Neuronal stem cell (in vitro differentiated cells): Measurements from ENCODE around the gene ERI3.

Experiments
- DNase-seq: peaks from one replicate; pipeline ENCODE4 v3.0.0-alpha.2; 2013; ENCODE audit warnings: low spot score
- H2AFZ ChIP-seq: one replicate; pipeline ENCODE4 v1.6.1; 2013; ENCODE audit warnings: mild to moderate bottlenecking, low read length, inconsistent platforms
- H2AK5ac ChIP-seq: 2 replicates; pipeline ENCODE4 v1.6.1; 2013; ENCODE audit warnings: low read depth, mild to moderate bottlenecking, inconsistent platforms, low read length, moderate library complexity, mixed read lengths
- H2BK120ac ChIP-seq: 2 replicates; pipeline ENCODE4 v1.6.1; 2013; ENCODE audit warnings: low read depth, mild to moderate bottlenecking, inconsistent platforms, low read length, moderate library complexity, mixed read lengths
- H2BK12ac ChIP-seq: one replicate; pipeline ENCODE4 v1.6.1; 2013; ENCODE audit warnings: low read length, inconsistent platforms
- H2BK15ac ChIP-seq: 2 replicates; pipeline ENCODE4 v1.6.1; 2013; ENCODE audit warnings: mild to moderate bottlenecking, low read length, inconsistent platforms, mixed read lengths
- H2BK5ac ChIP-seq: one replicate; pipeline ENCODE4 v1.6.1; 2013; ENCODE audit warnings: inconsistent platforms, mild to moderate bottlenecking, low read length, moderate library complexity
- H3K14ac ChIP-seq: one replicate; pipeline ENCODE4 v1.6.1; 2013; ENCODE audit warnings: low read length, inconsistent platforms
- H3K18ac ChIP-seq: 2 replicates; pipeline ENCODE4 v1.6.1; 2013; ENCODE audit warnings: low read length, inconsistent platforms
- H3K23ac ChIP-seq: 2 replicates; pipeline ENCODE4 v1.6.1; 2013; ENCODE audit warnings: low read depth, mild to moderate bottlenecking, mixed read lengths, low read length, inconsistent platforms; ENCODE audit not compliant: poor library complexity
- H3K27ac ChIP-seq: replicated peaks from 3 replicates; pipeline ENCODE4 v1.5.1; 2013; ENCODE audit warnings: low read length, inconsistent platforms
- H3K27me3 ChIP-seq, 3 experiments: 2 replicates each; pipeline ENCODE4 v1.6.1; 2013; ENCODE audit warnings: low read length in 3 of 3, mild to moderate bottlenecking in 2 of 3, inconsistent platforms in 1 of 3, low read depth in 1 of 3, mixed read lengths in 1 of 3, moderate library complexity in 1 of 3; ENCODE audit not compliant: control insufficient read depth in 3 of 3, insufficient read depth in 3 of 3
- H3K36me3 ChIP-seq, 2 donors: replicated peaks in 1 of 2; 2 replicates each; pipeline ENCODE4 v1.6.1; 2013; ENCODE audit warnings: low read length in 2 of 2; ENCODE audit not compliant: control insufficient read depth in 2 of 2, insufficient read depth in 2 of 2
- H3K4ac ChIP-seq: 2 replicates; pipeline ENCODE4 v1.6.1; 2013; ENCODE audit warnings: inconsistent platforms, mild to moderate bottlenecking, low read length, moderate library complexity
- H3K4me1 ChIP-seq, 2 donors: 1 replicate in 1 of 2; 2 replicates in 1 of 2; pipeline ENCODE4 v1.6.1; 2013; ENCODE audit warnings: low read length in 2 of 2, low read depth in 1 of 2; ENCODE audit not compliant: control insufficient read depth in 2 of 2, insufficient read depth in 1 of 2
- H3K4me2 ChIP-seq: one replicate; pipeline ENCODE4 v1.6.1; 2013; ENCODE audit warnings: mild to moderate bottlenecking, low read length, inconsistent platforms; ENCODE audit not compliant: insufficient read depth, poor library complexity, severe bottlenecking
- H3K4me3 ChIP-seq, 2 donors: 2 replicates each; pipeline ENCODE4 v1.5.1; 2013; ENCODE audit warnings: low read length in 2 of 2, mild to moderate bottlenecking in 2 of 2, inconsistent platforms in 1 of 2, moderate library complexity in 1 of 2
- H3K79me1 ChIP-seq: one replicate; pipeline ENCODE4 v1.6.1; 2013; ENCODE audit warnings: low read depth, mild to moderate bottlenecking, inconsistent platforms, low read length, moderate library complexity
- H3K9ac ChIP-seq: one replicate; pipeline ENCODE4 v1.6.1; 2013; ENCODE audit warnings: mild to moderate bottlenecking, low read depth, low read length, inconsistent platforms; ENCODE audit not compliant: poor library complexity
- H3K9me3 ChIP-seq, 2 donors: replicated peaks in 1 of 2; 2 replicates each; pipeline versions ENCODE3 to v1.6.1; 2013; ENCODE audit warnings: low read length in 2 of 2, mild to moderate bottlenecking in 2 of 2, inconsistent platforms in 1 of 2, low read depth in 1 of 2, mixed read lengths in 1 of 2, moderate library complexity in 1 of 2; ENCODE audit not compliant: control insufficient read depth in 2 of 2, insufficient read depth in 1 of 2
- H4K8ac ChIP-seq: one replicate; pipeline ENCODE4 v1.6.1; 2013; ENCODE audit warnings: low read depth, mild to moderate bottlenecking, inconsistent platforms, low read length, moderate library complexity
- H4K91ac ChIP-seq: one replicate; pipeline ENCODE4 v1.6.1; 2013; ENCODE audit warnings: low read length, low read depth, mild to moderate bottlenecking, inconsistent platforms; ENCODE audit not compliant: poor library complexity
- WGBS, 2 donors: extraction: QIAGEN DNeasy Blood & Tissue Kit; methylation state at CpG; one replicate each; pipeline ENCODE4 v1.1.7; 2013; ENCODE audit warnings: missing lambda C conversion rate in 2 of 2, mixed read lengths in 1 of 2; ENCODE audit not compliant: insufficient read length in 2 of 2, insufficient replicate concordance in 1 of 2; ENCODE audit errors: extremely low coverage in 2 of 2; 5-methylcytosine and 5-hydroxymethylcytosine counted together

Gene ERI3

GRCh38 chr1:44388551-44388950 is 33.5 kb upstream of the ERI3 start:
- Histone ChIP-seq H4K91ac (no peak overlapping the region), H2AFZ (no peak overlapping the region), H2BK5ac (no peak overlapping the region), H3K18ac (no peak overlapping the region), H4K8ac (no peak overlapping the region), H2BK15ac (no peak overlapping the region), H3K14ac (no peak overlapping the region), H3K23ac (no peak overlapping the region), H3K27ac (no peak overlapping the region), H3K27me3 (peaks cover 0 to 45% (median 4%) of the 10 kb centered on the region in 3 experiments), H3K4me2 (no peak overlapping the region), H2AK5ac (no peak overlapping the region), H3K4me1 (peaks cover 0 to 3% of the 10 kb centered on the region in 2 donors), H2BK12ac (no peak overlapping the region), H3K79me1 (no peaks in the 10 kb centered on the region), H3K9ac (no peak overlapping the region), H2BK120ac (no peak overlapping the region), H3K9me3 (no peaks in the 10 kb centered on the region), H3K4me3 (no peak overlapping the region), H3K36me3 (no peaks in the 10 kb centered on the region), H3K4ac (no peak overlapping the region)
- no peak for DNase-seq
- no CpG with 5 or more reads among the region's 2 CpGs for WGBS, 2 donors

- Histone ChIP-seq H2AK5ac (no peak overlapping the region), H3K4me2 (no peak overlapping the region), H3K9ac (no peak overlapping the region), H2BK120ac (no peak overlapping the region), H2AFZ (no peak overlapping the region), H2BK12ac (no peak overlapping the region), H3K4me1 (peaks cover 0 to 13% of the 10 kb centered on the region in 2 donors), H3K27me3 (peaks cover 0 to 41% (median 2%) of the 10 kb centered on the region in 3 experiments), H3K79me1 (no peaks in the 10 kb centered on the region), H3K18ac (no peak overlapping the region), H3K14ac (no peak overlapping the region), H3K23ac (no peak overlapping the region), H3K4me3 (no peak overlapping the region), H4K8ac (no peak overlapping the region), H2BK5ac (no peak overlapping the region), H3K4ac (no peak overlapping the region), H3K36me3 (no peaks in the 10 kb centered on the region), H4K91ac (no peak overlapping the region), H2BK15ac (no peak overlapping the region), H3K27ac (no peak overlapping the region), H3K9me3 (no peaks in the 10 kb centered on the region)
- no CpG with 5 or more reads among the region's 3 CpGs for WGBS, 2 donors
- DNase-seq, result no peak
These were observed 25.7 kb upstream of the ERI3 start for GRCh38 chr1:44380666-44381177.

GRCh38 chr1:44377925-44378784 is 23.1 kb upstream of the ERI3 start:
- WGBS, 2 donors, result no CpG with 5 or more reads among the region's 12 CpGs

GRCh38 chr1:44375547-44375946 is 20.5 kb upstream of the ERI3 start:
- no CpG with 5 or more reads among the region's 6 CpGs for WGBS, 2 donors
- peaks cover 0 to 26% (median 0%) of the 10 kb centered on the region in 3 experiments for H3K27me3 ChIP-seq
- no peak overlapping the region for H4K8ac ChIP-seq

More at GRCh38 chr1:44377925-44378784, 23.1 kb upstream of the ERI3 start:
- H3K18ac ChIP-seq, result no peak overlapping the region
- no peak overlapping the region for H3K9ac ChIP-seq
- no peak overlapping the region for H3K4ac ChIP-seq
- H3K27ac ChIP-seq, result no peak overlapping the region
- H2AK5ac ChIP-seq, result peak overlapping the region; percentile 23
- H2BK5ac ChIP-seq, result no peak overlapping the region
- DNase-seq, result peak; percentile 51
- H3K36me3 ChIP-seq, result no peaks in the 10 kb centered on the region
- peak overlapping the region; percentile 1 for H3K23ac ChIP-seq
- H3K4me1 ChIP-seq, result peaks cover 0 to 13% of the 10 kb centered on the region in 2 donors
- H3K79me1 ChIP-seq, result no peaks in the 10 kb centered on the region
- peaks cover 0 to 30% (median 2%) of the 10 kb centered on the region in 3 experiments for H3K27me3 ChIP-seq
- H4K91ac ChIP-seq, result no peak overlapping the region
- H2BK12ac ChIP-seq, result peak overlapping the region; percentile 23
- no peak overlapping the region for H3K4me3 ChIP-seq
- no peak overlapping the region for H2BK15ac ChIP-seq
- H3K4me2 ChIP-seq, result no peak overlapping the region
- H2BK120ac ChIP-seq, result no peak overlapping the region
- H3K9me3 ChIP-seq, result no peaks in the 10 kb centered on the region
- no peak overlapping the region for H2AFZ ChIP-seq
- no peak overlapping the region for H4K8ac ChIP-seq
- H3K14ac ChIP-seq, result no peak overlapping the region

More at GRCh38 chr1:44375547-44375946, 20.5 kb upstream of the ERI3 start:
- no peak overlapping the region for H4K91ac ChIP-seq
- no peaks in the 10 kb centered on the region for H3K36me3 ChIP-seq
- H3K79me1 ChIP-seq, result no peaks in the 10 kb centered on the region
- no peak overlapping the region for H2AFZ ChIP-seq
- no peak overlapping the region for H3K4me3 ChIP-seq
- H2BK120ac ChIP-seq, result no peak overlapping the region
- no peak overlapping the region for H3K4ac ChIP-seq
- no peak overlapping the region for H3K23ac ChIP-seq
- no peak overlapping the region for H2BK5ac ChIP-seq
- H3K18ac ChIP-seq, result no peak overlapping the region
- H3K9ac ChIP-seq, result no peak overlapping the region
- H2BK15ac ChIP-seq, result no peak overlapping the region
- no peak overlapping the region for H2BK12ac ChIP-seq
- no peak overlapping the region for H3K4me2 ChIP-seq
- no peak overlapping the region for H2AK5ac ChIP-seq
- no peaks in the 10 kb centered on the region for H3K9me3 ChIP-seq
- no peak overlapping the region for H3K27ac ChIP-seq
- no peak overlapping the region for H3K14ac ChIP-seq
- no peak for DNase-seq
- peaks cover 0 to 13% of the 10 kb centered on the region in 2 donors for H3K4me1 ChIP-seq
